Measurements from ENCODE around the gene KCNIP3.

DNA sequence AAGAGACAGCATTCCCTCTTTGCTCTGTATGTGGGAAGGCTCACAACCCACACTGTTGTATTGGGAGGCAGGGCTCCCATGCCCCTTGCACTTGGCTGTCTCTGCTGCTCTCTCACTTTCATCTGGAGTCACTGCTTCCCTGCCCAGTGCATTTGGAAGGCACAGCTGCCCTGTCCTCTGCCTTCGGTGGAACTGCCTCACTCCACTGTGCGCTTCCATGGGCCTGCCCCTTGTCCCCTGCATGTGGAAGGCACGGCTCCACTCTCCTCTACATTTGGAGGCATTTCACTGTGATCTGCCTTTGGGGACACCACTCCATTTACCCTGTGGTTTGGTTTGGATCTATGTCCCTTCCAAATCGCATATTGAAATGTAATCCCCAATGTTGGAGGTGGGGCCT is 32.0 kb upstream of the KCNIP3 start:
- TF ChIP-seq, protein P1, sequence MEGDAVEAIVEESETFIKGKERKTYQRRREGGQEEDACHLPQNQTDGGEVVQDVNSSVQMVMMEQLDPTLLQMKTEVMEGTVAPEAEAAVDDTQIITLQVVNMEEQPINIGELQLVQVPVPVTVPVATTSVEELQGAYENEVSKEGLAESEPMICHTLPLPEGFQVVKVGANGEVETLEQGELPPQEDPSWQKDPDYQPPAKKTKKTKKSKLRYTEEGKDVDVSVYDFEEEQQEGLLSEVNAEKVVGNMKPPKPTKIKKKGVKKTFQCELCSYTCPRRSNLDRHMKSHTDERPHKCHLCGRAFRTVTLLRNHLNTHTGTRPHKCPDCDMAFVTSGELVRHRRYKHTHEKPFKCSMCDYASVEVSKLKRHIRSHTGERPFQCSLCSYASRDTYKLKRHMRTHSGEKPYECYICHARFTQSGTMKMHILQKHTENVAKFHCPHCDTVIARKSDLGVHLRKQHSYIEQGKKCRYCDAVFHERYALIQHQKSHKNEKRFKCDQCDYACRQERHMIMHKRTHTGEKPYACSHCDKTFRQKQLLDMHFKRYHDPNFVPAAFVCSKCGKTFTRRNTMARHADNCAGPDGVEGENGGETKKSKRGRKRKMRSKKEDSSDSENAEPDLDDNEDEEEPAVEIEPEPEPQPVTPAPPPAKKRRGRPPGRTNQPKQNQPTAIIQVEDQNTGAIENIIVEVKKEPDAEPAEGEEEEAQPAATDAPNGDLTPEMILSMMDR (IDR thresholded peaks at IDR 0.05; ENCODE audit: insufficient read depth, low read length), result no peak
- TF ChIP-seq, protein P2, sequence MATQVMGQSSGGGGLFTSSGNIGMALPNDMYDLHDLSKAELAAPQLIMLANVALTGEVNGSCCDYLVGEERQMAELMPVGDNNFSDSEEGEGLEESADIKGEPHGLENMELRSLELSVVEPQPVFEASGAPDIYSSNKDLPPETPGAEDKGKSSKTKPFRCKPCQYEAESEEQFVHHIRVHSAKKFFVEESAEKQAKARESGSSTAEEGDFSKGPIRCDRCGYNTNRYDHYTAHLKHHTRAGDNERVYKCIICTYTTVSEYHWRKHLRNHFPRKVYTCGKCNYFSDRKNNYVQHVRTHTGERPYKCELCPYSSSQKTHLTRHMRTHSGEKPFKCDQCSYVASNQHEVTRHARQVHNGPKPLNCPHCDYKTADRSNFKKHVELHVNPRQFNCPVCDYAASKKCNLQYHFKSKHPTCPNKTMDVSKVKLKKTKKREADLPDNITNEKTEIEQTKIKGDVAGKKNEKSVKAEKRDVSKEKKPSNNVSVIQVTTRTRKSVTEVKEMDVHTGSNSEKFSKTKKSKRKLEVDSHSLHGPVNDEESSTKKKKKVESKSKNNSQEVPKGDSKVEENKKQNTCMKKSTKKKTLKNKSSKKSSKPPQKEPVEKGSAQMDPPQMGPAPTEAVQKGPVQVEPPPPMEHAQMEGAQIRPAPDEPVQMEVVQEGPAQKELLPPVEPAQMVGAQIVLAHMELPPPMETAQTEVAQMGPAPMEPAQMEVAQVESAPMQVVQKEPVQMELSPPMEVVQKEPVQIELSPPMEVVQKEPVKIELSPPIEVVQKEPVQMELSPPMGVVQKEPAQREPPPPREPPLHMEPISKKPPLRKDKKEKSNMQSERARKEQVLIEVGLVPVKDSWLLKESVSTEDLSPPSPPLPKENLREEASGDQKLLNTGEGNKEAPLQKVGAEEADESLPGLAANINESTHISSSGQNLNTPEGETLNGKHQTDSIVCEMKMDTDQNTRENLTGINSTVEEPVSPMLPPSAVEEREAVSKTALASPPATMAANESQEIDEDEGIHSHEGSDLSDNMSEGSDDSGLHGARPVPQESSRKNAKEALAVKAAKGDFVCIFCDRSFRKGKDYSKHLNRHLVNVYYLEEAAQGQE (IDR thresholded peaks at IDR 0.05; ENCODE audit: insufficient replicate concordance, low read depth), result no peak
- no peak for TF ChIP-seq POLR2AphosphoS5 (IDR thresholded peaks at IDR 0.05; ENCODE audit: low read depth)
